ENCODE data around the gene HBE1.
"Not testable (repeated sequence)": the region's sequence is repeated elsewhere in the genome, so short reads cannot be mapped to it uniquely, and the experiment has no call there.

HBE1 gene

DNA sequence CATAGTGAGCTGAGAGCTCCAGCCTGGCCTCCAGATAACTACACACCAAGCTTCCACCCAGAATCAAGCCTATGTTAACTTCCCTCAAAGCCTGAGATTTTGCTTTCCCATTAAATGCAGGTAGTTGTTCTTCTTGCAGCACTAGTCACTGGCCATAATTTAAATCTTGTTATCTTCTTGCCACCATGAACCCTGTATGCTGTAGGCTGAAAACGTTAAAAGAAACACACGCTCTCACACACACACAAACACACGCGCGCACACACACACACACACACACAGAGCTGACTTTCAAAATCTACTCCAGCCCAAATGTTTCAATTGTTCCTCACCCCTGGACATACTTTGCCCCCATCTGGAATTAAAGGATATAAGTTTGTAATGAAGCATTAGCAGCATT is 16.3 kb downstream of the HBE1 start:
- in situ Hi-C loops (cut with MboI; ENCODE audit: low sequenced_read_pairs), result not testable (repeated sequence)

DNA sequence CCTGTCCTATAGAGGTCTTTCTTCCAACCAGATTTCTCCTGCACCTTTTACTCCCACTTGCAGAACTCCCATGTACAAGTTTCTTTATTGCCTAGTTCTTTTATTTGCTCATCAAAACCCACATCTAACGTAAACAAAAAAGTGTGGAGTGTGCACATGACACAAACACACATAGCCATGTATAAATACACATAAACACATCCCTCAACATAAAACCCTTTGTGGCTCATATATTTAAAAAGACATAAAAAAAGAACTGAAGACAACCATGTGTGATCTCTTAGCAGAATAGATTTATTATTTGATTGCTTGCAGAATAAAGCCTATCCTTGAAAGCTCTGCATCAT is 16.9 kb downstream of the HBE1 start:
- in situ Hi-C loops (cut with MboI; ENCODE audit: low sequenced_read_pairs), result no loop called here

DNA sequence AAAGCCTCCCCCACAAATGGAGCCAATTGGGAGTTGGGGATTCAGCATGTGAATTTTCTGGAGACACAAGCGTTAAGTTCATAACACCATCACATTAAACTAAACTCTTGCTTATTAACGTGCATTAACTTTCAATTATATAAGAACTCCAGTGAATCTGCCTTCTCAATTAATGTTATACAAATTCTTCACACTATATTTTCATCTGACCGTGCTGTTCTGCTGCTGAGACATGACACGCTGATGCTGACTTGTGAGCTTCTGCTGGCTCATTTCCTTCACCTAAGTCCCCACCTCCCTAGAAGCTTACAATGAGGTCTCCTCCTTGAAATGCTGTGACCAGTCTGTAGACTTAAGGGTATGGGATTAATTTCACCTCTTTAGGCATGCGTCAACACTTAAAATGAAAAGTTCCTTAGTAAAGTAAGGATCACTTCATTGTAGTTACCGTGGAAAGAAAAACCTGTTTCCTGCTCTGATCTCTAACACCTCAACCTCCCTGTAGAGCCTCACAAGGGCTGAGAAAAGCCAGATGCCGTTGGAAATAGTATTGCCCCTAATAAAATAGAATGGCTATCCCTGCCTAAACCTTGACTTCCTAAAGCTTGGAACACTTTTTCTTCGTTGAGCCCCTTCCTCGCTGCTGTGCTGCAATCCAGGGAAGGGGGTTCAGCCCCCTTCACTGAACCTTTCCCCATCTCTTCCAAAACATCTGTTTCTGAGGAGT is 17.4 kb downstream of the HBE1 start:
- in situ Hi-C loops (cut with MboI; ENCODE audit: low sequenced_read_pairs), result no loop called here

DNA sequence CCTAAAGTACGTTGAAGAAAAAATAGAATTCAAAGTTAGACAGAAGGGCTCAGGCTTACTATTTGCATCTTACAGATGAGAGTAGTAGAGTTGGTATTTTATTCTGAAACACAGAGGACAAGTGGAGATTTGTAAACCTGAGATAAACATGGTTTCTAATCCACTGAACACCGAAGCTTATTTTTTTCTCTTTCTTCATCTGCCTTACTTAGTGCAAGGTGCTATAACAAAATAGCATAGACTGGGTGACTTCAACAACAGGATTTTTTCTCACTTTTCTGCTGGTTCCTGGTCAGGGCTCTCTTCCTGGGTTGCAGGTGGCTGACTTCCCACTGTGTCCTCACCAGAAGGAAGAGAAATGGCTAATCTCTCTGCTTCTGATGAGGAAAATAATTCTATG is 18.0 kb downstream of the HBE1 start:
- in situ Hi-C loops (cut with MboI; ENCODE audit: low sequenced_read_pairs), result no loop called here

DNA sequence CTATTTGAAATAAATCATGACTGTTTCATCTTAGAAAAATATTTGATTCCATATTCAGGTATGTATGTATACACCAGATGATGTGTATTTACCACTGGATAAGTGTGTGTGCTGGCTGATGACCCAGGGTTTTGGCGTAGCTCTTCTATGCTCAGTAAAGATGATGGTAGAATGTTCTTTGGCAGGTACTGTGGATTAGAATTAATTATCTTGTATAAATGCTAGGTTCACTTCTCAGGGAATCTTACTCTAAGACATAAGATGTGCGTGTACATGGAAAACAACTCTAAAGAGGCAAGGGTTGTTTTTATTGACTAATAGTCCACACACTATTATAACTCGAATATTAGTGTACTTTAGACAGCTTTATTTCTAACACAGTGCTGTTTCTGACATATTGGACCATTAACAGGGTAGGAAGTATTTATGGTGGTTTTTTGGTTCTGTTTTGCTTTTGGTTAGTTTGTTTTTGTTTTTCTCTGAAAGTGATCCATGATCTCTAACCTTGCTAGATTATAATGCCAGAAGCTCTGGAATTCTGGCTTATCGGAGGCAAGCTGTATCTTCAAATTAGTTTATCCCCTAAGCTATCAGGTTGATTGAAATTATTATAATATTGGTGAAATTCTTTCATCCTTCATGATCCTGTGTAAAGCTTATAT is 19.1 kb downstream of the HBE1 start:
- in situ Hi-C loops (cut with MboI; ENCODE audit: low sequenced_read_pairs), result no loop called here

DNA sequence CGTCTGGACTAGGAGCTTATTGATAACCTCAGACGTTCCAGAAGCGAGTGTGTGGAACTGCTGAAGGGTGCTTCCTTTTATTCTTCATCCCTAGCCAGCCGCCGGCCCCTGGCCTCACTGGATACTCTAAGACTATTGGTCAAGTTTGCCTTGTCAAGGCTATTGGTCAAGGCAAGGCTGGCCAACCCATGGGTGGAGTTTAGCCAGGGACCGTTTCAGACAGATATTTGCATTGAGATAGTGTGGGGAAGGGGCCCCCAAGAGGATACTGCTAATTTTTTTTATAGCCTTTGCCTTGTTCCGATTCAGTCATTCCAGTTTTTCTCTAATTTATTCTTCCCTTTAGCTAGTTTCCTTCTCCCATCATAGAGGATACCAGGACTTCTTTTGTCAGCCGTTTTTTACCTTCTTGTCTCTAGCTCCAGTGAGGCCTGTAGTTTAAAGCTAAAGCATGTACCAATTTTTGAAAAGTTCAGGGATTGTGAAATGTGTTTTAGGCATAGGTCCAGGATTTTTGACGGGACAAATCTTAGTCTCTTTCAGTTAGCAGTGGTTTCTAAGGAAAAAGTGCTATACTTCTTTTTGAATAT is 19.8 kb downstream of the HBE1 start, which contains the start of gene HBG1:
Gene HBG1, minus strand, starts transcription at position 51 of the 590 bp plus-strand sequence. CDS start 53 bp downstream, outside the sequence.
- in situ Hi-C loops (cut with MboI; ENCODE audit: low sequenced_read_pairs), result not testable (repeated sequence)

DNA sequence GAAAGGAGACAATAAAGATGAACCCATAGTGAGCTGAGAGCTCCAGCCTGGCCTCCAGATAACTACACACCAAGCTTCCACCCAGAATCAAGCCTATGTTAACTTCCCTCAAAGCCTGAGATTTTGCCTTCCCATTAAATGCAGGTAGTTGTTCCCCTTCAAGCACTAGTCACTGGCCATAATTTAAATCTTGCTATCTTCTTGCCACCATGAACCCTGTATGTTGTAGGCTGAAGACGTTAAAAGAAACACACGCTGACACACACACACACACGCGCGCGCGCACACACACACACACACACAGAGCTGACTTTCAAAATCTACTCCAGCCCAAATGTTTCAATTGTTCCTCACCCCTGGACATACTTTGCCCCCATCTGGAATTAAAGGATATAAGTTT is 21.2 kb downstream of the HBE1 start:
- in situ Hi-C loops (cut with MboI; ENCODE audit: low sequenced_read_pairs), result not testable (repeated sequence)

DNA sequence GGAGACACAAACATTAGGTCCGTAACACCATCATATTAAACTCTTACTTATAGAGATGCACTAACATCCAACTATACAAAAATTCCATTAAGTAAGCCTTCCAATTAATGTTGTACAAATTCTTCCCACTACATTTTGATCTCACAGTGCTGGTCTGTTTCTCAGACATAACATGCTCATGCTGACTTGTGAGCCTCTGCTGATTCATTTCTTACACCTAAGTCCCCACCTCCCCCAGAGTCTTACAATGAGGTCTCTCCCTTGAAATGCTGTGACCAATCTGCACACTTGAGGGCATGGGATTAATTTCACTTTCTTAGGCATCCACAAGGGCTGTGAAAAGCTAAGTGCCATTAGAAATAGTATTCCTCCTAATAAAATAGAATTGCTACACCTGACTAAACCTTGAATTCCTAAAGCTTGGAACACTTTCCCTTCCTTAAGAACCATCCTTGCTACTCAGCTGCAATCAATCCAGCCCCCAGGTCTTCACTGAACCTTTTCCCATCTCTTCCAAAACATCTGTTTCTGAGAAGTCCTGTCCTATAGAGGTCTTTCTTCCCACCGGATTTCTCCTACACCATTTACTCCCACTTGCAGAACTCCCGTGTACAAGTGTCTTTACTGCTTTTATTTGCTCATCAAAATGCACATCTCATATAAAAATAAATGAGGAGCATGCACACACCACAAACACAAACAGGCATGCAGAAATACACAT is 22.1 kb downstream of the HBE1 start:
- in situ Hi-C loops (cut with MboI; ENCODE audit: low sequenced_read_pairs), result no loop called here

DNA sequence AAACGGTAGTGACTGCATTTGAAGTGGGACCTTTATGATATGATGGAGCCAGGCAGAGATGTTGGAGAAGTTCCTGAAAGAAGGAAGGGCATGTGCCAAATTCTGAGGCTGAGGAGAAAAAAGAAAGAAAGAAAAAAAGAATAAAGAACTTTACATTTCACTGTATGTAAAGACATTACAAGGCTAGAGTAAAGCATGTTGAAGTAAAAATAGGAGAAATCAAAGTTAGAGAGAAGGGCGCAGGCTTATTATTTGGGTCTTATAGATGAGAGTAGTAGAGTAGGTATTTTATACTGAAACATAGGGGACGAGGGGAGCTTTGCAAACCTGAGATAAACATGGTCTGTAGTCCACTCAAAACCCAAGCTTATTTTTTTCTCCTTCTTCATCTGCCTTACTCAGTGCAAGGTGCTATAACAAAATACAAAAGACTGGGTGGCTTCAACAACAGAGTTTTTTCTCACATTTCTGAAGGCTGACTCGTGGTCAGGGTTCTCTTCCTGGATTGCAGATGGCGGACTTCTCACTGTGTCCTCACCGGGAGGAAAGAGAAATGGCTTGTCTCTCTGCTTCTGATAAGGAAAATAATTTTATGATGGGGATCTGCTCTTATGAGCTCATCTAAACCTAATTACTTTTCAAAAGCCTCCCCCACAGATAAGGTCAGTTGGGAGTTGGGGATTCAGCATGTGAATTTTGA is 22.8 kb downstream of the HBE1 start:
- in situ Hi-C loops (cut with MboI; ENCODE audit: low sequenced_read_pairs), result no loop called here

DNA sequence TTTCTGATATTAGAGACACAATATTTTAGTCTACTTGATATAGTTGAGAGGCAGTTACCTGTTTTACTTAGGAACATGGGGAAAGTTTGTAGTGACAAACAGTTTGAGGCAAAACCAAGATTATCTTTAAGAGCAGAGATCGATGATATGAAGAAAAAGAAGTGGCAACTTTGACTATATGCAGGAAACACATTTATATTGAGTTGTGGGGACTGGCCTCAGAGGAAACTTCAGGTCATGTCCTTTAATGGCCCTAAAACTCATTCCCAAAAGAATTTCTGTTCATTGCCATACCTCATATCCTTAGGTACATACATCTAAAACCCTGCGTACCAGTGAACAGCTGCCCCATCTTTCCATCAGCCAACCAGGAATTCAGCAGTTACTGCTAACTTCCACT is 24.6 kb downstream of the HBE1 start:
- in situ Hi-C loops (cut with MboI; ENCODE audit: low sequenced_read_pairs), result no loop called here

DNA sequence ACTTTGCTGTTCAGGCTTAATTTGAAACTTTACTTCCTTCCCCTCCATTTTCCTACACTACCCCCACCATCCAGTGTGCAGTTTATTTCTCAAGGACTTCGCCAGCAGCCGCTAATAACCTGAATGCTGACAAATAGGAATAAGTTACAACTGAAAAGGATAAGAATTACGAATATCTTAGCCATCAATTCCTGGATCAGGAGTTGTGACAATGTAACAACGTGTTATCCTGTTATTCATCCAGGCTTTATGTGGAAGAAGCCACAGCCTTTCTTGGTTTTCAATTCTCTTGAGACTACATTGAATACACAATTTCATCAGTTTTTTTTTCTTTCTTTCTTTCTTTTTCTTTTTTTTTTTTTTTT is 25.9 kb downstream of the HBE1 start:
- in situ Hi-C loops (cut with MboI; ENCODE audit: low sequenced_read_pairs), result no loop called here

DNA sequence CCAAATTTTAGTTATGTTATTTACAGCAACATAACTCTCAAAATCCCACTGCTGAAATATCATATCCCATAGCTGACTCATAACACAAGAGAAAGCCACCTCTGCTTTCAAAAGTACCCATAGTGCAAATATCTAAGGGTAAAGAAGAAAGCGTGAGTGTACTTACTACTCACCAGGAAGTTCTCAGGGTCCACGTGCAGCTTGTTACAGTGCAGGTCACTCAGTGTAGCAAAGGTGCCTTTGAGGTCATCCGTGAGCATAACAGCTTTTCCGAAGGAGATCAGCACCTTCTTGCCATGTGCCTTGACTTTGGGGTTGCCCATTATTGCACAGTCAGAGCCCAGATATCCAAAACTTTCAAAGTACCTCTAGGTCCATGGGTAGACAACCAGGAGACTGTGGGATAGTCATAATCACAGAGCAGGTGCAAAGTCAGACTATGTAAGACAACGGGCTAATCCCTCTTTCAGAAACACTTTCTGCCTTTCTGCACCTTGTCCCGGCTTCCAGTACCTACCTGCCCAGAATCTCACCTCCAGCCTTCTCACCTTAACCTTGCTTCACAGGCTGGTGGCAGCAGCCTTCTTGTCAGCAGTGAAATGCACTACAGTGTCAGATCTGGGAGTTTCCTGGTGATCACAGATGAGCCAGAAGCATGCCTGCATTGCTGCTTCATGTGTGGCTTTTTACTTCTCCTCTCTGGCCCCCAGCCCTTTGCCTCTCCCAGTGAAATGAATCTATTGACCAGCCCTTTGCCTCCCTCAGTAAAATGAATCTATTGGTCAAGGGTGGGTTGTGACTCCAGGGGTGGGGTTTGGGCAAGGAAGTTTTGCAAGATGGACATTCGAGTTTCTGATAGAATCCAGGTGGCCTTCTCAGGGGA is 26.6 kb downstream of the HBE1 start:
- in situ Hi-C loops (cut with MboI; ENCODE audit: low sequenced_read_pairs), result no loop called here

DNA sequence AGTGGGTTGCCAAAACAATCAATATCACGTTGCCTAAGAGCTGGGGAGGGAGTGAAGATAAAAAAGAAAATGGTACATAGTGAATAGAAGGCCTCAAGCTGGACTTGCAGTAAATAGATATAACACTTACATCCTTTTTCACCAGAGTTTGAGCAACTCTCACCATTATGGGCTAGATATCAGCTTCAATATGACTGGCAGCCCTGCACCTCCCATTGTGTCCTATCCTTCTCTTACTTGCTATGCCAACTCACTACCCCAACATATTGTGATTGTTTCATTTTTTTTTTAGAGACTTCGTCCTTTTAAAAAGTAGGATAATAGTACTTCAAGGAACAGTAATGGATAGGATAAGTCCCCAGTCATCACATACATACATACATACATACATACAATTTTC is 27.5 kb downstream of the HBE1 start:
- in situ Hi-C loops (cut with MboI; ENCODE audit: low sequenced_read_pairs), result no loop called here

DNA sequence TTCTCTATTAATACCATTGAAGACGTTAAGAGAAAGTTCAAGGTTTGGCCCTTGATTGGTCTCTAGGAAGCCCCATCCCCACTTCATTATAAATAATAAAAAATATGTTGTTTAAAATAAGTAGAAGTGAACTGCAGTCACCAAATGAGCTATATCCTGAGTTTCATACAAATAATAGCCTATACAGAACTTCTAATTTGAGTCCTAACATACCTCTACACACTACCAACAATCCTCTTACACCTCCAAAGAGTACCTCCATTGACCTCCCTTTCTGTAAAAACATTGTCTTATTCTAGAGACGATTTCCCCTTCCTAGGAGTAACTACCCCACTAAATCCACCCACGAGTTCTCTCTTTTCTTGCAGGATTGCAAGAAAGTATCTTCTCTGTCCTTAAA is 28.3 kb downstream of the HBE1 start:
- in situ Hi-C loops (cut with MboI; ENCODE audit: low sequenced_read_pairs), result no loop called here

DNA sequence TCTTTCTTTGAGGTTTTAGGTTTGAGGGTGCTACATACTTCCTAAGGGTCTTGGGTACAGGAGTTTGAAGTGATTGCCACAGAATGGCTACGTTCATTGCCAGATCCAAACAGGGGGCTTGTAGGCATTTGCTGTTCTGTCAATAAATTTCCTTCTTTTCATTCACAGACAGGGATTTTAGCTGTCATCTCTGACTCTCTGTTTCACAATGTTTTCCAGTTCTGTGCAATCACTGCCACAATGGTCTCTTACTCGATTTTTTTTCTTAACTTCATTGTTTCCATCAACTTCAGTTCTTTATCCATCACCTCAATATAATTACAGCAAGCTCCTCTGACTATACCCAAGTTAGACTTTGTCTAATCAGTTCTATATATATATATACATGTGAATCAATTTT is 29.3 kb downstream of the HBE1 start:
- in situ Hi-C loops (cut with MboI; ENCODE audit: low sequenced_read_pairs), result no loop called here

DNA sequence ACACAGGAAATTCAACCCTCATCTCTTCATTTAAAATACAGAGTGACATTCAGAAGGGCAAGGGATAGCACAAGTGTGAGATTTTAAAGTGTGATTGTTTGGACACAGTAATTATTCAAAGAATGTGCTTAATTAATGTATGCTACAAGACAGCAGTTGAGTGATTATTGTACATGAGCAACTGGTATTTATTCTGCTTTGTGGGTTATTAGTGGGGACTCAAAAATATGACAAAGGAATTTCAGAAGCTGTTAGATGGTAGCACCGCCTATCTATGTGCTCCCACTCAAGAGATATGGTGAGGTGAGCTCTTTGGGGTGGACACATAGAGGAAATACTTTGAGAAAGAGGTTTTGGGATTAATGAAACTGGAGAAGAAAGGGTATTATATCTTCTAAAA is 29.7 kb downstream of the HBE1 start:
- in situ Hi-C loops (cut with MboI; ENCODE audit: low sequenced_read_pairs), result no loop called here

DNA sequence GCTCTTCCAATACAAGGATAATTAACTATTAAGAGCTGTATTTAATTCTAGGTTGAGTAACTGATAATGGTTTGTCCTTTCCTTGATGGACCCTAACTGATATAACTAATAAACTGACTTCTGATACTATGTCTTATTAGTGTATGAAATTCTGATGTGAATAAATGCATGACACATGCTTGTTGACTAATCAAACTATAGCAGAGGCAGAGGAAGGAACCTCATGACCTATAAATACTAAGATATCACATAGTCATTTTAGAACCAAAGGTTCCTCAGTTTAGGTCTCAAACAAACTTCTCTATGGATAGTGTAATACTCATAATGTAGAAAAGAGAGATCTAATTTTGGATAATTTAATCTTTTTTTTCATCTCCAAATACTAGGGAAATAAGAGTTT is 30.7 kb downstream of the HBE1 start:
- in situ Hi-C loops (cut with MboI; ENCODE audit: low sequenced_read_pairs), result no loop called here

DNA sequence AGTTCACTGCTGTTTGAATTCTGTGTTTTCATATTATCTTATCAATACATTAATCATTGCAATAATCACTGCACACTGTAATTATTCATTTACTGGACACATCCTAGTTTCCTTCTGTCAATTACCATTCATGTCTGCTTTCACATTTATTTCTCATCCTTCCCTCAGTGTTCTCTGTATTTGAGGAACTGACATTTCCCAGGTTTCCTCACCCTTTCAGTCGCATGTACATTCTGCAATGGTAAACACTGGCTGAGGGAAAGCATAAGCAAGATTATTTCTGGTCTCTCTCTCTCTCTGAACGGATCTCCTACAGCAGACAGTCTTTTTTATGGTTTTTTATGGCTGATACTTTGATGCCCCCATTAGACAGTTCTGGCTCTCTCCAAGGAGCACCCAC is 31.3 kb downstream of the HBE1 start:
- in situ Hi-C loops (cut with MboI; ENCODE audit: low sequenced_read_pairs), result no loop called here

DNA sequence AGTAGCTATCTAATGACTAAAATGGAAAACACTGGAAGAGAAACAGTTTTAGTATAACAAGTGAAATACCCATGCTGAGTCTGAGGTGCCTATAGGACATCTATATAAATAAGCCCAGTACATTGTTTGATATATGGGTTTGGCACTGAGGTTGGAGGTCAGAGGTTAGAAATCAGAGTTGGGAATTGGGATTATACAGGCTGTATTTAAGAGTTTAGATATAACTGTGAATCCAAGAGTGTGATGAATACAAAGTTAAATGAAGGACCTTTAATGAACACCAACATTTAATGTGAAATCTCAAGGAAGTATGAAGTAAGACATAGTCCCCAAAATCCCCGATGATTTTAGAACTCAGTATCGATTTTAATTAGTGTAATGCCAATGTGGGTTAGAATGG is 32.3 kb downstream of the HBE1 start:
- in situ Hi-C loops (cut with MboI; ENCODE audit: low sequenced_read_pairs), result no loop called here

DNA sequence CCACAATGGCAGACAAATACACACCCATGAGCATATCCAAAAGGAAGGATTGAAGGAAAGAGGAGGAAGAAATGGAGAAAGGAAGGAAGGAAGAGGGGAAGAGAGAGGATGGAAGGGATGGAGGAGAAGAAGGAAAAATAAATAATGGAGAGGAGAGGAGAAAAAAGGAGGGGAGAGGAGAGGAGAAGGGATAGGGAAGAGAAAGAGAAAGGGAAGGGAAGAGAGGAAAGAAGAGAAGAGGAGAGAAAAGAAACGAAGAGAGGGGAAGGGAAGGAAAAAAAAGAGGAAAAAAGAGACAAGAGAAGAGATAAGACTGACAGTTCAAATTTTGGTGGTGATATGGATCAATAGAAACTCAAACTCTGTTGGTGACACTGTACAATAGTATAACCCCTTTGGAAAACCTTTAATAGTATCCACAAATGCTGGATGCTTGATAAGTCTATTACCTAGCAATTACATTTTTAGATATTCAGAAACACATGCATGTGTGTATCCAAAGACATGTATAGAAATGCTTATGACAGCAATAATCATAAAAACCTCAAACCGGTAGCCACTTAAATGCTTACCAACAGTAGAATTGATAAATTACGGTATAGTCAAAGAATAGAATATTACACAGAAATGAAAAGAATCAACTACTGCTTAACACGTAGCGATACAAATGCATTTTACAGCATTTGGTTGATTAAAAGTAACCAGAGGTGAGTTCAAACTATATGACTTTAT is 34.2 kb downstream of the HBE1 start:
- in situ Hi-C loops (cut with MboI; ENCODE audit: low sequenced_read_pairs), result no loop called here
